Testis (tissue), 2 donors: ENCODE results near the gene SPINDOC.

Experiments
- CTCF ChIP-seq, 3 experiments: fragments of 450-650 bp in 2 of 3; fragments of 200-600 bp in 1 of 3; sonication (generic) in 1 of 3; IDR thresholded peaks; one replicate each; pipeline ENCODE4 v1.5.1; 2016 to 2019; ENCODE audit warnings: antibody characterized with exemption in 3 of 3, mild to moderate bottlenecking in 2 of 3, moderate library complexity in 1 of 3
- POLR2A ChIP-seq: fragments of 450-650 bp; IDR thresholded peaks from one replicate; pipeline ENCODE4 v1.6.1; 2017; ENCODE audit warnings: antibody characterized with exemption, mild to moderate bottlenecking, moderate library complexity

- TF ChIP-seq CTCF (IDR thresholded peaks at IDR 0.05): no peak
- TF ChIP-seq POLR2A: no peak
These were observed 54.3 kb downstream of the SPINDOC start for GRCh38 chr11:63867511-63867910.
